NCI-H526 treated with DMSO at 0.1 percent for 48 hours (cell line): ENCODE data around the gene HGS.

ENCODE experiments used
- DNase-seq: peaks from one replicate; lab custom pipeline; 2025; lab: John Stamatoyannopoulos, UW

The HGS gene

DNA sequence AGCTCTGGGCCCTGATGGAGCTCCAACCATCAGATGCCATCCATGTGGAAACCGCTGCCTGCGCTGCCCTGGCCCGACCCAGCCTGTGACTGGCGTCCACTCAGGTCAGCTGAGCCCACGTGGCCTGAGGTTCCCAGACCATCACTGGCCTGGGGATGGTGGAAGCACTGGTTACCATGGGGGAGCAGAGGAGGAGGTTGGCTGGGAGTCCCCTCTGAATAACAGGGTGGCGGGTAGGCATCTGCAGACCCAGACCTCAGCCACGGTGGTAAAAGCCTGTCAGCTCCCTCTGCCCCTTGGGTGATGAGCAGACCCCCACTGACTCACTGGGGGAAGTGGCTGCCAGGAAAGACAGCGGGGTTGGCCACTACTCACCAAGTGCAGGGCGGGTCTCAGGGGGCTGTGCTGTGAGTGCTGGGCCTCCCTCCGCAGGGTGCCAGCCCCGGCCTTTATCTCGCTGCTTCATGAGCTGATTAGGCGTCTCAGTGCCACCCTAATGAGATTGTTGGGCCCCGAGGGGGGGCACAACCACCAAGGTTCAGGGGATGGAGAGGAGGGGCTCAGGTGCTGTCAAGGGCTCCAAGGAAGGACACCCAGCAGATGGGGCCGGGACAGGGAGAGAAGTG, 27.6 kb upstream of the HGS start, which contains the start of gene PDE6G:
TSS of gene PDE6G (minus strand) at position 425 of the 626 bp plus-strand sequence. CDS start 3,237 bp downstream, outside the sequence.
- no peak for DNase-seq

DNA sequence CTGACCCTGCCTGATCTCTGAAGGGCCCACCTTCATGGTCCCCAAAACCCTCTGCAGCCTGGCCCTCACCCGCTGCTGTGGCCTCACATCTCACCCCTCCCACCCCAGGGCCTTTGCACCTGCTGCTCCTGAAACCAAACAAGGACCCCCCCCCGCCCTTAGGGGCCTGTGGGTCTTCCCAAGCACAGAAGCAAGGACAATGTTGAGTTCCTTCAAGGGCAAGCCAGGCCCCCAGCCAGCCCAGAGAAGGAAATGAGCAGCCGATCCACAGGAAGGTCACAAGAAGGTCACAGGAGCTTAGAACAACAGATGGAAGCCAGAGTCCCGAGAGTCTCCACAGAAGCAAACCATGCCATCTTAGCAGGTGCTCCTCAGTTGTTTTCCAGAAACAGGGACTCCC, 27.0 kb upstream of the HGS start:
- DNase-seq = no peak

DNA sequence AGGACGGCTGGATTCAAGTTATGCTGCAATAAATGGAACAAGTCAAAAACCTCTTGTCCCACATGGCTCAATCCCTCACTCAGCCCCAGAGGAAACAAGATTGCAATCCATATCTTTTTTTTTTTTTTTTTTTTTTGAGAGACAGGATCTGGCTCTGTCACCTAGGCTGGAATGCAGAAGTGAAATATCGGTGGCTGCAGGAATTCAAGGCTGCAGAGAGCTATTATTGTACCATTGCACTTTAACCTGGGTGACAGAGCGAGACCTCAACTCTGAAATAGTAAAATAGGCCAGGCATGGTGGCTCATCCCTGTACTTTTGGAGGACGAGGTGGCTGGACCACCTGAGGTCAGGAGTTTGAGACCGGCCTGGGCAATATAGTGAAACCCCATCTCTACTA, 24.8 kb upstream of the HGS start:
- no peak for DNase-seq

DNA sequence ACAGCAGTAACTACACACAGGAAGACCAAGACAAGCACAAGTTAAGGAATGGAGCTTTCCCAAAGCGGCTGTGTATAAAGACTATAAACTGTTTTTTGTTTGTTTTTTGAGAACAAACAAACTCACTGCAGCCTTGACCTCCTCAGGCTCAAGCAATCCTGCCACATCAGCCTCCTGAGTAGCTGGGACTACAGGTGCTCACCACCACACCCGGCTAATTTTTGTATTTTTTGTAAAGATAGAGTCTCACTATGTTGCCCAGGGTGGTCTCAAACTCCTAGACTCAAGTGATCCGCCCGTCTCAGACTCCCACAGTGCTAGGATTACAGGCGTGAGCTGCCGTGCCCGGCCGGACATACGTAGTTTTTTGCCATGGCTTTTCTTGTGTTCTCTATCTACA, 23.4 kb upstream of the HGS start:
- DNase-seq = no peak

DNA sequence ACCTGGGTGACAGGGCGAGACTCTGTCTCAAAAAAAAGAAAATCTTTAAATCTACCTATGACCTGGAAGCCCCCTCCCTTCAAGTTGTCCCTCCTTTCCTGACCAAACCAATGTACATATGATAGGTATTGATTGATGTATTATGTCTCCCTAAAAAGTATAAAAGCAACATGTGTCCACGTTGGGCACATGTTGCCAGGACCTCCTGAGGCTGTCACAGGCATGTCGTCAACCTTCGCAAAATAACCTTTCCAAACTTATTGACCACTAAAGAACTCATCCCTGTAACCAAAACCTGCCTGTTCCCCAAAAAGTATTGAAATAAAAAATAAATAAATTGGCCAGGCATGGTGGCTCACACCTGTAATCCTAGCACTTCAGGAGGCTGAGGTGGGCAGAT, 21.8 kb upstream of the HGS start:
- DNase-seq = no peak

DNA sequence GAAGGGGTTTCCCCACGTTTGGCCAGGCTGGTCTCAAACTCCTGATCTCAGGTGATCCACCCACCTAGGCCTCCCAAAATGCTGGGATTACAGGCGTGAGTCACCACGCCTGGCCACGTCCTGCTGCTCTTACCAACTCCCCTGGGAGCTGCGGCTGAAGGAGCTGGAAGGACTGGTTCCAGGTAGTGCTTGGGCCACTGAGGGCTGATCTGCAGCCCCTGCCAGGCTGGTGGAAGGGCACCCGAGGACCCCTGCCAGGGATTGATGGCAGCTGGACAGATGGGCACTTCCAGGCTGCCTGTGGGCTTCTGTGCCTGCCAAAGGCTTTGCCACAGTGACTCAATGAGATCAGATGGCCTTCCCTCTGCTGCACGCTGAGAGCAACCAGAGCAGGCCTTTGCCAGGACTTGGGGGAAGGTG, 19.8 kb upstream of the HGS start:
- no peak for DNase-seq

DNA sequence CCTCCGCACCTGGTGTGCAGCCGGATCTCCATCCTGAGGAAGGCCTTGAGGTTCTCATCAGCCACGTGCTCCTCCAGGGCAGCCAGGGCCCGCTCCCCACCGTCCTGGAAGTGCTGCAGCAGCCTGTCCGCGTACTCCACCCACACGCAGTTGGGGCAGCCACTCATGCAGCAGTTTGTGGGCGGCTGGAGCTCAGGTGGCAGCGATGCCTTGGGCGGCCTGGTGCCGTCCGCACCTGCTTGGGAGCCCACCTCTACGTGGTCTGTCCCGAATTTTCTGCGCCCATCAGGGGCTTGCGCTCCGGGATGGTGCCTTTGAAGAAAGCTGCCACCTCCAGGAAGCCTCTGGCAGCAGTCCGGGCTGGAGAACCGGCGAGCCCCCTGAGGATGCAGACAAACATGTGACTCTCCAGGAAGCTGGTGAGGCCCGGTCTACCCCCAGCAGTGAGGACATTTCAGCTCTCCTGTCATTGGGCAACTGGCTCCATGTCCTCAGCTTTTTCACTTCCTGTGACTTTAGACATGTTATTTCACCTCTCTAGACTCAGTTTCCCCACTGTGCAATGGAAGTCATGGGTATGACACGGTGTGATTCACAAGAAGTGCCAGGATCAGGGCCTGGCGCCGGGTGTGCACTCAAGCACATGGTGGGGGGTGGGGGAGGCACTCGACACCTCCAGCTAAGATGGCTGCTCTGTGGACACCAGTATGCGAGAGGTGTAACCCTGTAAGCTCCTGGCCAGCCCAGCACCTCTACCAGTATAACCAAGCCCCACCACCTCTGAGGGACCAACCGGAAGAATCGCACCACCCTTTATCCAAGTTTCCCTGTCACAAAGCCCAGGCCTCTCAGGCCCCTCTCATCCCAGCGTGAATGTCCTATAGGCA, 18.4 kb upstream of the HGS start:
- DNase-seq = no peak

DNA sequence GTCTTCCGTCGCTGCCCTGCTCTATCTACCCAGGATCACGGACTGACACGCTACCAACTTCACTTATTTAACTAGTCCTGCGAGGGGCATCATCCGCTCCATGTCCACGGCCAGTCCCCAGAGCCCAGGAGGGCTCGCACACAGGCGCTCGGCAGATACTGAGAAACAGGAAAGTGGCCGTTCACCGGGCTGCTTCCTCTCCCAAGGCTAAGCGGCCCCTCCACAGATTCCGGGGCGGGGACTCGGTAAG, 17.8 kb upstream of the HGS start:
- DNase-seq = peak; percentile 45

DNA sequence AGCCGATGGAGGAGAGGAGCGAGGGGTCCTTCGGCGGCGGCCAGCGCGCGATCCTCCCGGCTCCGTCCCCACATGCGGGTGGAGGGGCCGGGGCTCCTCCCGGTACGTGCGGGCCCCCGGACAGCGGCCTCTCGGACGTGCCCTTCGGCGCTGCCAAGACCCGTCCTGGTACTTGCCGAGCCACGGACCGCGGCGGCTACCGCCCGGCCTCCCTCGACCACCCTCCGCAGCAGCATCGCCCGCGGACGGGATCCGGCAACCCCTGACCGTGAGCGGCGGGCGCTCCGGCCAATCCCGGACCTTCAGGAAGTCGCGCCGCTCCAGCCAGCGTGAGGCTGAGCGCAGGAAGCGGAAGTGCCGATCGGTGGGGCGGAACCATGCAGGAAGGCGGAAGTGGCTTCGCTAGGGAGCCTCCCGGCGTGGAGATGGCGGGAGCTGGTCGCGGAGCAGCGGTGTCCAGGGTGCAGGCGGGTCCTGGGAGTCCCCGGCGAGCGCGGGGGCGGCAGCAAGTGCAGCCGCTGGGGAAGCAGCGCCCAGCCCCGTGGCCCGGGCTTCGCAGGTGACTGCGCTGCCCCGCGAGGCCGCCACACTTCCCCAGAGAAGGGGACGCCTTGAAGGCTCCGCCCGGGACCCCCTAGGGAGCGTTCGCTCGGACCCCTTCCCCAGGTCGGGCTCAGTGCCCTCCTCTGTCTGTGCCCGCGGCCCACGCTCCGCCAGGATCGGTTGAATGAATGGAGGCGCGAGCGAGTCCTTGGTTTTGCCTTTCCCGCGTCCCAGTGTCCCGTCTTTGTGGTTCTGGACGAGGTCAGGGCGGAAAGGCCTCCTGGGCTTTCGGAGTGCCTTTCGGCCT, 17.2 kb upstream of the HGS start, which contains the start of the genes CCDC137 and OXLD1:
TSS of gene CCDC137 (plus strand) at position 396 of the 850 bp plus-strand sequence. CDS start at position 426, 30 bp downstream.
TSS of gene OXLD1 (minus strand) at position 264 of the 850 bp plus-strand sequence. CDS start at position 236, 28 bp downstream.
- DNase-seq = peak; percentile 83

DNA sequence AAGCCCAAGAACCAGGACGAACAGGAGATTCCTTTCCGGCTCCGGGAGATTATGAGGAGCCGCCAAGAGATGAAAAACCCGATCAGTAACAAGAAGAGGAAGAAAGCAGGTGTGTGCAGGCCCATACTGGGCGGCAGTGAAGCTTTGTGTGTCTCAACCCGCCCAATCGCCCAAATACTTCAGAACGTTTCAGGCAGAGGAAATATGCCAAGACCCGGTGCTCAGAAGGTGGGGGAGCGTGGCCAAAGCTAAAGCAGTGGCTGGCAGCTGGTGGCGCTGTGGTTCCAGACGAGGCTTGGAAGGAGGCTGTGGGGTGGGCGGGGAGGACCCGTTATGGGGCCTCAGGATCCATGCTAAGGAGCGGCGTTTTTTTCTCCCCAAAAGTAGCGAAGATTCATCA, 16.1 kb upstream of the HGS start:
- DNase-seq = no peak

DNA sequence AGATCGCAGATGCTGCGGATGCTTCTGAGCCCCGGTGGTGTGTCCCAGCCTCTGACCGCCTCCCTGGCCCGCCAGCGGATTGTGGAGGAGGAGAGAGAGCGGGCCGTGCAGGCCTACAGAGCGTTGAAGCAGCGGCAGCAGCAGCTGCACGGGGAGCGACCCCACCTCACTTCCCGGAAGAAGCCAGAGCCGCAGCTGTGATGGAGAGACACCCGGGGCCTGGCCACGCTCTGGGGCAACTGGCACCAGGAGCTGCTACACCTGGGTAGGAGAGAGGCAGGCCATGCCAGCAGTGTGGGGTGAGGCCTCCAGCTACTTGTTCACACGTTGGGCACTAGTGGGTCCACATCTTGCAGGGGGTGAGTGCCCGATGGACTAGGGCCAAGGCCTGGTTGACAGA, 11.3 kb upstream of the HGS start:
- DNase-seq = no peak

DNA sequence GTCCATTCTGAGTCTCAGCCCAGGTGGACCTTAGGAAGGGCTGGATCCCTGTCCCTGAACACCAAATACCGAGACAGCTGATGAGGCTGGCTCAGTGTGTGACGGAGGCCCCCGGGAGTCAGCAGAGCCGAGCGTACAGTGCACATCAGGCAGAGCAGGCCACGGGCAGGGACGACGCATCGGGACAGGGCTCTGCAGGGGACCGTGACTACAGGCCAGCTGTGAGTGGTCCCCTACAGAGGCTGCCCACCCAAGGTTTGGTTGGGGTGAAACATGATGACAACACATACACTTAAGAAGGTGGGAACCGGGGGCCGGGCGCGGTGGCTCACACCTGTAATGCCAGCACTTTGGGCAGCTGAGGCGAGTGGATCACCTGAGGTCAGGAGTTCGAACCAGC, 10.9 kb upstream of the HGS start:
- DNase-seq = no peak

DNA sequence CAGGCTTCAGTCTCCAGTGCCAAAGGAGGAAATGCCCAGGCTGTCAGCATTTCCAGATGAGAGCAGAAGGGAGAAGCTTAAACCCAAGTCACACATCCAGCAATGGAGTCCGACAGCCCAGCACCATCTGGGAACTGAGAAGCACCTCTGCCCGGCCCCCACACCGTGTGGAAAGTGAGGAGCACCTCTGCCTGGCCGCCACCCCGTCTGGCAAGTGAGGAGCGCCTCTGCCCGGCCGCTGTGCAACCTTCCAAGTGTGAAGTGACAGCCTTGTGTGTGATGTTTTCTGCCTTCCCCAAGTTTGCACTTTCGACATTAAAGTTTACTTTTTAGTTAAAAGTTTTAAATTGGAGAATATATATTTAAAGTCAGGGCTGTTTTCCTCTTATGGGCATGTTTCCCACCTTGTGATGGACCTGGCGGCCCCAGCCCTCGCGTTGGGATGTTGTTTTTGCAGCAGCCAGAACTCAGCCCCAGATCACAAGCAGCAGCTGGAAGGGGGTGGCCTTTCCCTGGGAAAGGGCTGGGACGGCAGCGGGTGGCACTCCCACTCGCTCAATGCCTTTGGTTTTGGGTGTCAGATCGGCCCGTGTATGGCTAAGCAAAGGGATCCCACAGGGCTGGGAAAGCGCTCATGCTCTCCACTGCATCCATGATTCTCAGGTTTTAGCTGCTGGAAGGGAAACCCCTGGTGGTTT, 10.1 kb upstream of the HGS start:
- no peak for DNase-seq

DNA sequence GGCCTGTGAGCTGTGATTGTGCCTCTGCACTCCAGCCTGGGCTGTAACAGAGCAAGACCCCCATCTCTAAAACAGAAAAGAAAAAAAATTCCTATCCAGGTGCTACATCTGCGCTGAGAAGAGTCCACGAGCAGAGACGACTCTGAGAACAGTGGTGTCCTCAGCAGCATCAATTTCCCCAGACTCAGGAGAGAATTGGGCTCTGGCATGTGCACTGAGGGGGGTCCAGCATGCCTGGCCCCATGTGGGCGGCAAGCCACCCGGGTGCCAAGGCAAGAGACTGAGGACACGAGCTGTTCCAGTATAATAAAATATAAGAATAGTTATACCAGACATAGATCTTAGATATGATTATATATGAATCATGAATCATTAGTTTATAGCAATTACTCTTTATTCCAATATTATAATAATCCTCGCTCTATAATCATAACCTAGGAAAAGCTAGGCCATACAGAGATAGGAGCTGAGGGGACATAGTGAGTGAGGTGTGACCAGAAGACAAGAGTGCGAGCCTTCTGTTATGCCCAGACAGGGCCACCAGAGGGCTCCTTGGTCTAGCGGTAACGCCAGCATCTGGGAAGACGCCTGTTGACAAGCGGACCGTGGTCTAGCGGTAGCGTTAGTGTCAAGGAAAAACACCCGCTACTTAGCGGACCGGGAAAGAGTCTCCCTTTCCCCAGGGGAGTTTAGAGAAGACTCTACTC, 8.1 kb upstream of the HGS start:
- DNase-seq = peak; percentile 6

DNA sequence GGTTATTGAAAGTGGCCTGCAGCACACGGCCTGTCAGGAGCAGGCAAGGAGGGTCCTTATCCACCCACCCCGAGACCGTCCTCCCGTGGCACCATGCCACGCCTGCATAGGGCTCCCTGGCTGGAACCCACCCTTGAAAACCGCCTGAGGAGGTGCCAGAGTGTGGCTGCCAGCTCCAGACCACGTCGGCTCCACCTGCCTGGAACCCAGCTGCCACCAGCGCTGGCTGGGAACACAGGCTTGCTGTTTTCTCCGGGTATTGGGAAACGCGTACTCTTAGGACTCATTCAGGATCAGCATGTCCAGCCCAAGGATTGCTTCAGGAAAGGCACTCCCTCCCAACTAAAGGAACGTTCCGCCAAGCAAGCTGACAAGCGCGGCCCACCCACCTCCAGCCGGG, 6.9 kb upstream of the HGS start:
- no peak for DNase-seq

DNA sequence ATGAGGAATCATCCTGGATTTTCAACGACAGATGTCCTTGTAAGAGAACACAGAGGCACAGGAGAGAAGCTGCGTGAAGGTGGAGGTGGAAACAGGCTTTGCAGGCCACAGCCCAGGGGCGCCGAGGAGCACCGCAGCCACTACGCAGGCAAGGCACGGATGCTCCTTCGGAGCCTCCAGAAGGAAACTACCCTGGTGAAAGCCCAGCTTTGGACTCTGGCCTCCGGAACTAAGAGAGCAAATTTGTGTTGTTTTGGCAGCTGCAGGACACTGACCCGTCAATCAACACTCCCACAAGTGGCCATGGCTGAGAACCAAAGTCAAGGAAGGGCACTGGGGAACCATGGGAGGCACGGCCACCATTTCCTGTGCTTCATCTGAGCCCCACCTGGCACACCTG, 3.7 kb upstream of the HGS start:
- DNase-seq = no peak

DNA sequence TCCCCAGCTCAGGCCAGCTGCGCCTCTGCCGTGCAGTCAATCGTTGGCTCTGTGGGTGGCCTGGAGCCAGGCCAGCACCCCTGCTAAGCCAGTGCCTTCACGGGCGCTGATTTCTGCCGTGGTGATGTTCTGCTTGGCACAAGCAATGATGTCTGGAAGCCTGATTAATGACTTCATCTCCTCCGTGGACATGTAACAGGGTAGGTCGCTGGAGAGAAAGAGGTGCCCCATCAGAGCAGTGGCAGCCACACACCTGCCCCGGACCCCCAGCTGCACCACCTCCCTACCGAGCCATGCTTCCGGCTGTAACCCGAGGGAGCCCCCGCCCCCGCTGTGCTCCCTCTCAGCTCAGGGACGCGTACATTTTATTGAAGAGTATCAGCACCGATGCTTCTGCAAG, 2.1 kb upstream of the HGS start:
- DNase-seq = no peak

DNA sequence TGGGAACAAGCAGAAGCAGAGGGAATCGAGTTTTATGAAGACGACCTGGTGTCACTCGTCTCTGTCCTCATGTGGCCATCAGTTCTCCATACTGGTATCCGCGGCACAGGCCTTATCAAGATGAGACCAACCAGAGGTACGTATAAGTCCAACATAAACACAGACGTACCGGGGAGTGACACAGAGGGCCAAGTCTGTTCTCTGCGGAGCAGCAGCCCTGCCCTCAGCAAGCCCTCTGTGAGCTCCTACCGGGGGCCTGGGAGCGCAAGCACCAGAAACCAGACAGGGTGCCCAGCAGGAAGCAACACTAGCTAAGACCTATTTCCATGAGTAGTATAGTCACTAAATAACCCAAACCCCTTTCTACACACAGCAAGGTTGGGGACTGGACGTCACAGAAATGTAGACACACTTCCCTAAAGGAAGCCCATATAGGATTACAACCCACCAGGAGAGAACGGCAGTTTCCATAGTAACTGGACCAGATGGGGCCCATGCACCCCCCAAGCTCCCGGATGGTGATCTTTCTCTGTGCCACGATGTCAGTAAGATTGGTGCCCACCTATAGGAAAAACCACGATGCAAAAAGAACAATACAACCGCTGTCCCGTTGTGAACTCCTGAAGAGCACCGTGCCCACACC, 1.1 kb upstream of the HGS start:
- DNase-seq = no peak

DNA sequence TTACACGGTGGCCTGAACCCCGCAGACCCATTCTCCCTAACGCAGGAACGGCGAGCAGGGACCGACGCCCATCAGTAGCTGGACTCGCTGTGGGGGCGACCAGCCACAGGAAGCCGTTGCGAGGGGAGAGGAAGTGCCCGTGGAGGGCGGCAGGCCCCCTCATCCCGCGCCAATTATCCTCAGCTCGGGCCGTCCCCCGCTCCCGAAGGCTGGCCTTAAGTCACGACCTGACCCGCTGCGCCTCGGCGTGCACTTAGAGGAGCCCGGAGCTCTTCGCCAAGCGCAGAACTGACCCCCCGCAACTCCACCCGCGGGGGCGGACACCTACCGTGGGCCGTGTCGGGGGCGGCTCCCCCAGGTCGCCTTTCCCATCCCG, 615 bp upstream of the HGS start:
- no peak for DNase-seq

DNA sequence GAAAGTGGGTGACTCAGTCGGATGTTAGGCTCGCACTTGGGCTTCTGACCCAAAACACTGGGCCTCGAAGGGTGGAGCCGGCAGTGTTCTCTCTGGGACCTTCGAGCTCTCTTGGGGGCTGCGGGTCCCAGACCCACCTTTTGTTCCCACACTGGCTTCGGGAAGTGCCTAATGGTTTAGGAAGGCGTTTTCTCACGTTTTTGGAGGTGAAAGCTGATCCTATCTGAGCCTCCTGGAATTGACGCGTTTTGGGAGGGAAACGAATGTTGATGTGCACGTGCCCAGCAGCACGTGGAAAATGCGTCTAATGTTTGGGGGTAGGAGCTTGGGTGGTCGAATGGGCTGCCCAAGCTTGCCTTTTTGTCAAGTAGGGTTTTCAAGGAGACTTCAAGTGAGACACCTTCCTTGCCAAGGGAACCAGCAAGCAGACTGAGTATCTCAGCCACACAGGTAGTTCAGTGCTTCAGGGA, 666 bp downstream of the HGS start:
- DNase-seq = no peak

DNA sequence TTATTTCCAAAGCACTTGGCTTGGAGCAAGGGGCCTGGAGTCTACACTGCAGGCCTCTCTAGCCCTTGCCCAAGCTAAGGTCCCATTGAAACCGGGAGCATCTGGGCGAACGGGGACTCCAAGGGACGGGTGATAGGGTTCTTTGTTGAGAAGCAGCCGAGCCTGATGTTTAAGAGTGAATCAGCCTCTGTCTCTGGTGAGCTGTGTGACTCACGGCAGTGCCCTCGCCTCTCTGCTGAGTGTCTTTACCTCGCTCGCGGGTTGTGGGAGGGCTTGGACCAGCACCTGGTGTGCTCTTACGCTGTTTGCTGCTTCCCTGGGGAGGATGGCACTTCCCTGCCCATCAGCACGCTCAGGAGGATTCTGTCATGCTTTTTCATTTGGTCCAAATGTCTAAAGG, 1.3 kb downstream of the HGS start:
- no peak for DNase-seq
